WTC11 (cell line): ENCODE data around the gene CRIP1. TPM values are rescaled to one million over a fixed set of nuclear protein-coding genes. Genes with fewer than 3 reads are reported as not detected.
A peak's percentile ranks its signal among the peaks of the same experiment; 100 is the strongest.

Source experiments
- ATAC-seq: fragments of 200-7000 bp; cut with Tn5 transposase; 2 replicates; pipeline ENCODE4 v1.10.0; 2021; ENCODE audit warnings: mild to moderate bottlenecking, moderate library complexity
- CTCF ChIA-PET: fragments of 300-600 bp; sonication (Branson Sonifier 250); formaldehyde crosslinking; loops from one replicate; lab custom pipeline; 2021; ENCODE audit warnings: antibody characterized with exemption; lab: Charles Lee
- POLR2A ChIA-PET: fragments of 350-600 bp; sonication (Branson Sonifier 250); formaldehyde crosslinking; loops from one replicate; lab custom pipeline; 2021; ENCODE audit warnings: antibody characterized with exemption; lab: Charles Lee
- DNase-seq: peaks from one replicate; pipeline ENCODE4 v3.0.0; 2021; ENCODE audit warnings: low spot score
- H3K27ac Mint-ChIP-seq: 2 replicates; pipeline ENCODE4 v1.8.0; 2021; ENCODE audit warnings: mixed read lengths
- H3K27me3 Mint-ChIP-seq: 2 replicates; pipeline ENCODE4 v1.8.0; 2021; ENCODE audit warnings: low read depth, mild to moderate bottlenecking, moderate library complexity, mixed read lengths
- H3K36me3 Mint-ChIP-seq: 2 replicates; pipeline ENCODE4 v1.8.0; 2021; ENCODE audit warnings: mixed read lengths
- H3K4me1 Mint-ChIP-seq: 2 replicates; pipeline ENCODE4 v1.8.0; 2022; ENCODE audit warnings: mixed read lengths
- H3K4me3 Mint-ChIP-seq: 2 replicates; pipeline ENCODE4 v1.8.0; 2021; ENCODE audit warnings: mild to moderate bottlenecking, moderate library complexity, mixed read lengths
- H3K9me3 Mint-ChIP-seq: 2 replicates; pipeline ENCODE4 v1.8.0; 2021; ENCODE audit warnings: mixed read lengths
- AFF4 ChIP-seq: sonication (generic); formaldehyde crosslinking; IDR thresholded peaks from 2 replicates; pipeline ENCODE4 v1.8.1; 2023; ENCODE audit warnings: mild to moderate bottlenecking, missing genetic modification reagents, borderline replicate concordance
- CBFB ChIP-seq: sonication (generic); formaldehyde crosslinking; IDR thresholded peaks from 2 replicates; pipeline ENCODE4 v1.8.1; 2022; ENCODE audit warnings: mild to moderate bottlenecking, low read depth, missing genetic modification reagents
- CDX4 ChIP-seq: fragments of 250-450 bp; sonication (Bioruptor Pico); IDR thresholded peaks from 2 replicates; pipeline ENCODE4 v1.9.0; 2021; ENCODE audit warnings: moderate library complexity, mild to moderate bottlenecking, inconsistent platforms, borderline replicate concordance
- CREM ChIP-seq: sonication (generic); formaldehyde crosslinking; IDR thresholded peaks from 2 replicates; pipeline ENCODE4 v1.8.1; 2022; ENCODE audit warnings: mild to moderate bottlenecking, missing genetic modification reagents, moderate library complexity
- CTCF ChIP-seq: fragments of 200-600 bp; IDR thresholded peaks from 2 replicates; pipeline ENCODE4 v1.8.0; 2022; ENCODE audit warnings: antibody characterized with exemption
- ELF4 ChIP-seq: sonication (generic); formaldehyde crosslinking; IDR thresholded peaks from 2 replicates; pipeline ENCODE4 v1.8.1; 2022; ENCODE audit warnings: low read depth, mild to moderate bottlenecking, moderate library complexity, missing genetic modification reagents
- ETV6 ChIP-seq: sonication (generic); formaldehyde crosslinking; IDR thresholded peaks from 2 replicates; pipeline ENCODE4 v1.8.1; 2022; ENCODE audit warnings: mild to moderate bottlenecking, missing genetic modification reagents
- FOXK1 ChIP-seq: sonication (generic); formaldehyde crosslinking; IDR thresholded peaks from 2 replicates; pipeline ENCODE4 v1.8.0; 2022; ENCODE audit warnings: mild to moderate bottlenecking, moderate library complexity, missing genetic modification reagents
- GRHL2 ChIP-seq: fragments of 250-450 bp; sonication (Bioruptor Pico); IDR thresholded peaks from 2 replicates; pipeline ENCODE4 v1.8.0; 2022; ENCODE audit warnings: mild to moderate bottlenecking, moderate library complexity; ENCODE audit not compliant: insufficient replicate concordance, severe bottlenecking
- HMGXB4 ChIP-seq: sonication (generic); formaldehyde crosslinking; IDR thresholded peaks from 2 replicates; pipeline ENCODE4 v1.8.1; 2023; ENCODE audit warnings: mild to moderate bottlenecking, moderate library complexity, missing genetic modification reagents
- JUN ChIP-seq: sonication (generic); formaldehyde crosslinking; IDR thresholded peaks from 2 replicates; pipeline ENCODE4 v1.8.0; 2023; ENCODE audit warnings: mild to moderate bottlenecking, missing genetic modification reagents
- MAX ChIP-seq: sonication (generic); formaldehyde crosslinking; IDR thresholded peaks from 2 replicates; pipeline ENCODE4 v1.8.0; 2022; ENCODE audit warnings: mild to moderate bottlenecking, missing genetic modification reagents
- MLX ChIP-seq: sonication (generic); formaldehyde crosslinking; IDR thresholded peaks from 2 replicates; pipeline ENCODE4 v1.8.1; 2023; ENCODE audit warnings: mild to moderate bottlenecking, missing genetic modification reagents, moderate library complexity
- NR2C2 ChIP-seq: sonication (generic); formaldehyde crosslinking; IDR thresholded peaks from 2 replicates; pipeline ENCODE4 v1.8.0; 2022; ENCODE audit warnings: mild to moderate bottlenecking, missing genetic modification reagents
- OVOL2 ChIP-seq: fragments of 250-450 bp; sonication (Bioruptor Pico); IDR thresholded peaks from 2 replicates; pipeline ENCODE4 v1.9.0; 2021; ENCODE audit warnings: mild to moderate bottlenecking, borderline replicate concordance
- PRDM15 ChIP-seq: sonication (generic); formaldehyde crosslinking; IDR thresholded peaks from 2 replicates; pipeline ENCODE4 v1.8.0; 2022; ENCODE audit warnings: missing genetic modification reagents
- RELA ChIP-seq: sonication (generic); formaldehyde crosslinking; IDR thresholded peaks from 2 replicates; pipeline ENCODE4 v1.8.1; 2022; ENCODE audit warnings: missing genetic modification reagents, mild to moderate bottlenecking, borderline replicate concordance
- SOX15 ChIP-seq: fragments of 250-450 bp; sonication (Bioruptor Pico); IDR thresholded peaks from 2 replicates; pipeline ENCODE4 v1.9.0; 2021; ENCODE audit warnings: mild to moderate bottlenecking
- ZMAT4 ChIP-seq: fragments of 250-450 bp; sonication (Bioruptor Pico); IDR thresholded peaks from 2 replicates; pipeline ENCODE4 v1.9.0; 2021; ENCODE audit warnings: mild to moderate bottlenecking
- ZNF423 ChIP-seq: fragments of 250-450 bp; sonication (Bioruptor Pico); IDR thresholded peaks from 2 replicates; pipeline ENCODE4 v2.1.2; 2022; ENCODE audit warnings: mild to moderate bottlenecking, moderate library complexity
- ZNF671 ChIP-seq: fragments of 250-450 bp; sonication (Bioruptor Pico); IDR thresholded peaks from 2 replicates; pipeline ENCODE4 v1.8.0; 2021; ENCODE audit warnings: mild to moderate bottlenecking
- total RNA-seq: library from RNA; stranded (reverse); gene quantifications from 3 replicates; pipeline ENCODE4 v1.2.3, GENCODE V29; 2021

Gene CRIP1
- total RNA-seq, 1 experiment from 2014 or later, result 9.0 TPM

GRCh38 chr14:105442125-105442524 lies 44.6 kb upstream of the CRIP1 start:
- ATAC-seq, result no peak
- DNase-seq, result no peak
- CTCF ChIA-PET, result no interaction called here
- TF ChIP-seq CDX4 (no peak), MLX (CRISPR knock-in tag) (no peak), HMGXB4 (CRISPR knock-in tag) (no peak), JUN (no peak), CBFB (CRISPR knock-in tag) (no peak), NR2C2 (CRISPR knock-in tag) (no peak), OVOL2 (CRISPR knock-in tag) (no peak), ZNF671 (CRISPR knock-in tag) (no peak), CREM (no peak), MAX (CRISPR knock-in tag) (no peak), PRDM15 (no peak), SOX15 (CRISPR knock-in tag) (no peak), ELF4 (CRISPR knock-in tag) (no peak), GRHL2 (CRISPR knock-in tag) (no peak), FOXK1 (CRISPR knock-in tag) (no peak), ZNF423 (CRISPR knock-in tag) (no peak)
- TF ChIP-seq, all 79 proteins: peak for 0
- no peaks in the 10 kb centered on the region for H3K4me1 Mint-ChIP-seq
- peak overlapping the region; percentile 55; the same call in 1 of the 2 replicates for H3K27ac Mint-ChIP-seq
- no peak overlapping the region for H3K4me3 Mint-ChIP-seq
- H3K9me3 Mint-ChIP-seq, result no peaks in the 10 kb centered on the region
- POLR2A ChIA-PET, result no interaction called here
- no peaks in the 10 kb centered on the region for H3K27me3 Mint-ChIP-seq
- H3K36me3 Mint-ChIP-seq, result peaks cover 17% of the 10 kb centered on the region

GRCh38 chr14:105442834-105443233 lies 43.9 kb upstream of the CRIP1 start:
- H3K4me3 Mint-ChIP-seq, result no peak overlapping the region
- no peaks in the 10 kb centered on the region for H3K27me3 Mint-ChIP-seq
- CTCF ChIA-PET, result no interaction called here
- H3K4me1 Mint-ChIP-seq, result no peaks in the 10 kb centered on the region
- DNase-seq (no peak), ATAC-seq (no peak)
- POLR2A ChIA-PET, result no interaction called here
- no peaks in the 10 kb centered on the region for H3K9me3 Mint-ChIP-seq
- H3K36me3 Mint-ChIP-seq, result peaks cover 17% of the 10 kb centered on the region
- H3K27ac Mint-ChIP-seq, result no peak overlapping the region
- TF ChIP-seq RELA (CRISPR knock-in tag), result no peak
- TF ChIP-seq MLX (CRISPR knock-in tag), result no peak
- TF ChIP-seq ZMAT4 (CRISPR knock-in tag), result no peak
- TF ChIP-seq CTCF, result no peak
- TF ChIP-seq ZNF671 (CRISPR knock-in tag), result no peak
- no peak for TF ChIP-seq ETV6 (CRISPR knock-in tag)
- TF ChIP-seq AFF4, result no peak
